SJSA1 (cell line): ENCODE measurements around the gene ARHGAP25. TPM values are rescaled to one million over a fixed set of nuclear protein-coding genes. Genes with fewer than 3 reads are reported as not detected.

Source experiments
- DNase-seq, 2 experiments: peaks; one replicate each; pipeline ENCODE4 v3.0.0-alpha.2; 2015 to 2020; ENCODE audit warnings: low spot score in 2 of 2, low read depth in 1 of 2
- H3K27ac ChIP-seq: fragments of 250-450 bp; sonication (Bioruptor Pico); 2 replicates; pipeline ENCODE4 v1.5.1; 2020; ENCODE audit warnings: mild to moderate bottlenecking, moderate library complexity
- H3K27me3 ChIP-seq: fragments of 250-450 bp; sonication (Bioruptor Pico); replicated peaks from 2 replicates; pipeline ENCODE4 v1.5.1; 2020; ENCODE audit warnings: mild to moderate bottlenecking, moderate library complexity
- H3K36me3 ChIP-seq: fragments of 250-450 bp; sonication (Bioruptor Pico); 2 replicates; pipeline ENCODE4 v1.5.1; 2020; ENCODE audit warnings: mild to moderate bottlenecking
- H3K4me1 ChIP-seq: fragments of 250-450 bp; sonication (Bioruptor Pico); replicated peaks from 2 replicates; pipeline ENCODE4 v1.6.1; 2021; ENCODE audit warnings: mild to moderate bottlenecking
- H3K4me3 ChIP-seq: fragments of 250-450 bp; sonication (Bioruptor Pico); 2 replicates; pipeline ENCODE4 v1.5.1; 2020; ENCODE audit warnings: mild to moderate bottlenecking
- H3K9me3 ChIP-seq: fragments of 250-450 bp; sonication (Bioruptor Pico); replicated peaks from 2 replicates; pipeline ENCODE4 v1.5.1; 2020; ENCODE audit warnings: mild to moderate bottlenecking
- total RNA-seq: library from RNA; depleted of rRNA; stranded (reverse); fragments of >200 nt; shearing (Covaris generic); gene quantifications from 2 replicates; pipeline ENCODE4 v1.2.3, GENCODE V29; 2014

ARHGAP25 gene
- total RNA-seq, 1 experiment from 2014 or later, result not detected

- no peaks in the 10 kb centered on the region for H3K36me3 ChIP-seq
- no peak overlapping the region for H3K4me3 ChIP-seq
- H3K27ac ChIP-seq, result peak overlapping the region; percentile 66
- DNase-seq, result no peak
- no peaks in the 10 kb centered on the region for H3K27me3 ChIP-seq
- H3K9me3 ChIP-seq, result peaks cover 4% of the 10 kb centered on the region; the same call in 1 of the 2 replicates
- H3K4me1 ChIP-seq, result peaks cover 42% of the 10 kb centered on the region
These were observed 7.8 kb upstream of the ARHGAP25 start for GRCh38 chr2:68726608-68727367.

- no peaks in the 10 kb centered on the region for H3K36me3 ChIP-seq
- H3K9me3 ChIP-seq, result peaks cover 4% of the 10 kb centered on the region; the same call in 1 of the 2 replicates
- H3K27ac ChIP-seq, result peak overlapping the region; percentile 66
- H3K4me1 ChIP-seq, result peaks cover 42% of the 10 kb centered on the region
- DNase-seq, result peak in 1 of 2 experiments; percentile 37
- no peaks in the 10 kb centered on the region for H3K27me3 ChIP-seq
- H3K4me3 ChIP-seq, result no peak overlapping the region
These were observed 6.8 kb upstream of the ARHGAP25 start for GRCh38 chr2:68727683-68728375.

GRCh38 chr2:68730828-68731227 is 3.8 kb upstream of the ARHGAP25 start:
- H3K36me3 ChIP-seq, result no peaks in the 10 kb centered on the region
- no peak overlapping the region for H3K4me3 ChIP-seq
- H3K4me1 ChIP-seq, result peaks cover 42% of the 10 kb centered on the region
- peaks cover 4% of the 10 kb centered on the region; the same call in 1 of the 2 replicates for H3K9me3 ChIP-seq
- H3K27ac ChIP-seq, result peak overlapping the region; percentile 25
- peak; percentile 87 to 91 for DNase-seq
- H3K27me3 ChIP-seq, result no peaks in the 10 kb centered on the region

GRCh38 chr2:68732036-68732932 is 2.3 kb upstream of the ARHGAP25 start:
- H3K36me3 ChIP-seq, result no peaks in the 10 kb centered on the region
- no peak overlapping the region for H3K27ac ChIP-seq
- H3K27me3 ChIP-seq, result no peaks in the 10 kb centered on the region
- no peak for DNase-seq
- H3K4me1 ChIP-seq, result peaks cover 35% of the 10 kb centered on the region
- peaks cover 4% of the 10 kb centered on the region; the same call in 1 of the 2 replicates for H3K9me3 ChIP-seq
- no peak overlapping the region for H3K4me3 ChIP-seq

GRCh38 chr2:68733365-68733764 is 1.2 kb upstream of the ARHGAP25 start:
- Histone ChIP-seq H3K4me3 (no peak overlapping the region), H3K27me3 (no peaks in the 10 kb centered on the region), H3K27ac (no peak overlapping the region), H3K36me3 (no peaks in the 10 kb centered on the region), H3K9me3 (peaks cover 4% of the 10 kb centered on the region; the same call in 1 of the 2 replicates), H3K4me1 (peaks cover 25% of the 10 kb centered on the region)
- no peak for DNase-seq

GRCh38 chr2:68734176-68734575 is 435 bp upstream of the ARHGAP25 start:
- no peak overlapping the region for H3K27ac ChIP-seq
- H3K27me3 ChIP-seq, result no peaks in the 10 kb centered on the region
- no peaks in the 10 kb centered on the region for H3K36me3 ChIP-seq
- no peak overlapping the region for H3K4me3 ChIP-seq
- peaks cover 25% of the 10 kb centered on the region for H3K4me1 ChIP-seq
- H3K9me3 ChIP-seq, result no peaks in the 10 kb centered on the region
- DNase-seq, result no peak

- no peaks in the 10 kb centered on the region for H3K27me3 ChIP-seq
- H3K36me3 ChIP-seq, result no peaks in the 10 kb centered on the region
- peaks cover 15% of the 10 kb centered on the region for H3K4me1 ChIP-seq
- no peaks in the 10 kb centered on the region for H3K9me3 ChIP-seq
- no peak overlapping the region for H3K27ac ChIP-seq
- no peak for DNase-seq
- no peak overlapping the region for H3K4me3 ChIP-seq
These were observed 1.5 kb downstream of the ARHGAP25 start for GRCh38 chr2:68736086-68736485.

- DNase-seq, result no peak
- no peaks in the 10 kb centered on the region for H3K27me3 ChIP-seq
- H3K36me3 ChIP-seq, result no peaks in the 10 kb centered on the region
- H3K4me3 ChIP-seq, result no peak overlapping the region
- H3K27ac ChIP-seq, result no peak overlapping the region; the same call in 1 of the 2 replicates
- peaks cover 12% of the 10 kb centered on the region for H3K4me1 ChIP-seq
- H3K9me3 ChIP-seq, result no peaks in the 10 kb centered on the region
These were observed 3.1 kb downstream of the ARHGAP25 start for GRCh38 chr2:68737711-68738110.

- H3K27me3 ChIP-seq, result no peaks in the 10 kb centered on the region
- H3K27ac ChIP-seq, result no peak overlapping the region
- DNase-seq, result no peak
- peaks cover 12% of the 10 kb centered on the region for H3K4me1 ChIP-seq
- H3K36me3 ChIP-seq, result no peaks in the 10 kb centered on the region
- H3K4me3 ChIP-seq, result no peak overlapping the region
- H3K9me3 ChIP-seq, result no peaks in the 10 kb centered on the region
These were observed 4.4 kb downstream of the ARHGAP25 start for GRCh38 chr2:68738906-68739594.

GRCh38 chr2:68739595-68740399 is 5.2 kb downstream of the ARHGAP25 start:
- H3K4me1 ChIP-seq, result peaks cover 12% of the 10 kb centered on the region
- H3K36me3 ChIP-seq, result no peaks in the 10 kb centered on the region
- H3K4me3 ChIP-seq, result no peak overlapping the region
- no peak overlapping the region for H3K27ac ChIP-seq
- H3K27me3 ChIP-seq, result no peaks in the 10 kb centered on the region
- no peaks in the 10 kb centered on the region for H3K9me3 ChIP-seq
- no peak for DNase-seq

- peaks cover 12% of the 10 kb centered on the region for H3K4me1 ChIP-seq
- no peaks in the 10 kb centered on the region for H3K36me3 ChIP-seq
- no peaks in the 10 kb centered on the region for H3K27me3 ChIP-seq
- no peak overlapping the region for H3K27ac ChIP-seq
- no peaks in the 10 kb centered on the region for H3K9me3 ChIP-seq
- H3K4me3 ChIP-seq, result no peak overlapping the region
- no peak for DNase-seq
These were observed 5.8 kb downstream of the ARHGAP25 start for GRCh38 chr2:68740400-68740914.

GRCh38 chr2:68741238-68741637 is 6.6 kb downstream of the ARHGAP25 start:
- peaks cover 12% of the 10 kb centered on the region for H3K4me1 ChIP-seq
- no peak for DNase-seq
- H3K36me3 ChIP-seq, result no peaks in the 10 kb centered on the region
- H3K27ac ChIP-seq, result no peak overlapping the region
- no peak overlapping the region for H3K4me3 ChIP-seq
- H3K9me3 ChIP-seq, result no peaks in the 10 kb centered on the region
- no peaks in the 10 kb centered on the region for H3K27me3 ChIP-seq
